ENCODE results near the gene NTPCR. TPM values are rescaled to one million over a fixed set of nuclear protein-coding genes. Genes with fewer than 3 reads are reported as not detected.
A peak's percentile ranks its signal among the peaks of the same experiment; 100 is the strongest.

Gene NTPCR
- total RNA-seq, 1 donor from 2014 or later = 53.2 TPM

DNA sequence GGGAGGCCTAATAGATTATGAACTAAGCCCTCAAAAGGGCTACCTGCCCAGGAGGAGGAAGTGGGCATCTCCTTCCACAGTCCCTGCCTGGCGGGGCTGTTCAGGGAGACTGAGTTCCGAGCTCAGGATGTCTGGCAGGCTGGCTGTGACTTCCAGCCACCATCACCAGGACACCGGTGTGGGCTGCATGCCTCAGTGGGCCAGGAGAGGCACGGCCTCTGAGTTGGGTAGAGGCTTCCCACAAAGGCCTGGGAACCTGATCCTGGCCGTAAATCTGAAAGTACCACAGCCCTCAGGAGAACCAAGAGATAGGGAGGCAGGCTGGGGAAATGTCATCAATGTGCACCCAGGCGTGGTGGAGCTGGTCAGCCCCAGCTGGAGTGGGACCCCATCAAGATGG is 29.1 kb downstream of the NTPCR start:
- ATAC-seq (no peak), DNase-seq (ENCODE audit: missing footprints) (no peak)
- intact Hi-C loops (cut with DNase I) = no loop called here

DNA sequence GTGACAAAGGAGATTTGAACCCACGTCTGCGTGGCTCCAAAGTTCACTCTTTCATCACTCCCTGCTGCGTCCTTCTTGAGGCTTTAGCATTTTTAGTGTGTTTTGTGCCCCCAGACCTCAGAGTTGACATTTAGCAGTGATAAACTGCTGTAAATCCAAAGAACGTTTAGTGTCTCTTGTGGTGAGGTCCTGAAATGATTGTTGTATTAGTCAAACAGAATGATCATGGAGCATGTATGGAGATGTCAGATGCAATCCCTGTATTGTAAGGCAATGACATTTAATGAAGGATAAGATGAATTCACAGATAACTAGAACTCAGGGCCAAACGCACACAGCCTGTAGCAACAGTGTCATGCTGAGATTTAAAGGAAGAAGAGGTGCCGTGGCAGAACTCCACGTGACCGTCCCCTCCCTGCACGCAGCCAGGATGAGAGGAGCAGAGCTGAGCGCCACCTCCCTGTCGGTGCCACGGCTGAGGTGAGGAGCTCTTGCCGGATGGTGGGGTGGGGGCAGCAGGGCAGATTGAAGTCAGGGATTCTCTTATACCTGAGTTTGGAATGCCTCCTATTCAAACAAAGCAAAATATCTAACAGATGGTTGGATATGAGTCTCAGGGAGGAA is 30.1 kb downstream of the NTPCR start:
- intact Hi-C loops (cut with DNase I) = no loop called here
- ATAC-seq (no peak), DNase-seq (ENCODE audit: missing footprints) (no peak)

GRCh38 chr1:232980986-232981560 is 30.7 kb downstream of the NTPCR start:
- intact Hi-C loops (cut with DNase I) = no loop called here
- no peak for DNase-seq (ENCODE audit: missing footprints)
- no peak for ATAC-seq

- ATAC-seq (peak; percentile 35), DNase-seq (ENCODE audit: missing footprints) (no peak)
- intact Hi-C loops (cut with DNase I) = no loop called here
Measured at GRCh38 chr1:232982238-232982944, 32.0 kb downstream of the NTPCR start.

GRCh38 chr1:232983375-232983774 is 33.0 kb downstream of the NTPCR start:
- intact Hi-C loops (cut with DNase I) = no loop called here
- ATAC-seq = no peak

DNA sequence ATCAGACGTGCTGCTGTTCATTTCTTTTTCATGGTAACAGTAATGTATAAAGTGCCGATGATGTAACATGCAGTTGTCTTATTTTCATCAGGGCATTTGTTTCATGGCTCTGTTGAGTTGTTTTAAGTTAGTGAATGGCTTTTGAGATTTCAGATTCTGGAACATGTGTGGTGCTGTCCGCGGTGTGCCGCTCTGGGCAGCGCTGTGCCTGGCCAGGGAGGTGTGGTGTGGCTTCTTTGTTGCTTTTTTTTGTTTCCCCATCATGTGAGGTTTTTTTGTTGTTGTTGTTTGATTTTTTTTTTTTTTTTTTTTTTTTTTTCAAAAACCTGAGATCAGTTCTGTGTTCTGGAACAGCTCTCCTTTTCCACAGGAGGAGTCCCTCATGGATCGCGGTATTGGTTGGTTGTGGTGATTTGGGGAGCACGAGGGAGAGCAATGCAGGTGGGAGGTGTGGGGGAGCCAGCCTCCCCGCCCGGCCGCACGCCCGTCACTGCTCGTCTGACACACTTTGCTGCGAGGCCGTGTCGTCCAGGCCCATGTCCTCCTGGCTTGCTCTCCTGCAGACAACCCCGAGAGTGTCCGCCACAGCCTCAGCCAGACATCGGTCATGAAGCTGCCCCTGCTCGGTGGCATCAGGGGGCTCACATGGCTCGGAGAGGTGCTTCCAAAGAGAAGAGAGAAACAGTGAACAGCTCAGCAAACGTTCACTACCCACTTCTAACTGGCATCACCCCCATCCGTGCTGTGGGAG is 33.6 kb downstream of the NTPCR start:
- intact Hi-C loops (cut with DNase I) = no loop called here
- ATAC-seq (no peak), DNase-seq (ENCODE audit: missing footprints) (no peak)

More at GRCh38 chr1:232983375-232983774, 33.0 kb downstream of the NTPCR start:
- no peak for DNase-seq (ENCODE audit: missing footprints)

DNA sequence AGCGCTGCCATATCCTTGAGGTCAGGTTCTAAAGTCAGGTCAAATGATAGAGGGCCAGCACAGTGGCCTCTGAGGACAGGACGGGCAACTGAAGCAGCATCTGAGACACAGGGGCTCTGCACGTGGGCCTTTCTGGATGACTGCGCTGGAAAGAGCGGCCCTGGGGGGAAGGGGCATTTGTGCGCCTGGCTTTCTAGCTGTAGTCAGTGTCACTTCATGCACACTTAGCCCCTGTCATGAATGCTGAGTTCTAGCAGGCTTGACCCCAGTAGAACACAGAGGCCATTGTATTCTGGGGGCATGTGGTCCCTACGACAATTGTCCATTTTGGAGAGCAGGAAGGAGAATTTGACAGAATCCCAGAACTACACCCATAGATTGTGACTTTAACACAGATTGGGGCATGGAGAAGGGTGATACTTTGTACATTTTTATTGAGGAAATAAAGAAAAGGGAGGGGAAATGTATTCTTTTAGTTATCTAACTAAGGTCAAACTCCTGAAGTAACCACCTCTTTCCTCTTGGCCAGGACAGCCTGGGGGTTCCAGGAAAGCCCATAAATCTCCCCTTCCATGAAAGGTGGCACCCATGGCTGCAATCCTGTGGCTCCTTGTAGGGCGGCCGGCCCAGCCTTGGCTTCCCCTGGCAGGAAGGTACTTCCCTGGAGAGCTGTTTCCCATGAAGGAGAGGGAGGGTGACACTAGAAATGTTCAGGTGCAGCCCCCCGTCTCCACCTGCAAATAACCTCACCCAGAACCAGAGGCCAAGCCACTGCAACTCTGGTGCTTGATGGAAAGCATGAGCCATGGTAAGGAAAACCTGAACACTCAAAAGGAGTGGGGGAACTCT is 34.4 kb downstream of the NTPCR start:
- DNase-seq (ENCODE audit: missing footprints) = no peak
- intact Hi-C loops (cut with DNase I) = no loop called here
- ATAC-seq = no peak

GRCh38 chr1:232985882-232986526 is 35.6 kb downstream of the NTPCR start:
- DNase-seq (ENCODE audit: missing footprints) = no peak
- intact Hi-C loops (cut with DNase I) = no loop called here
- ATAC-seq = no peak

DNA sequence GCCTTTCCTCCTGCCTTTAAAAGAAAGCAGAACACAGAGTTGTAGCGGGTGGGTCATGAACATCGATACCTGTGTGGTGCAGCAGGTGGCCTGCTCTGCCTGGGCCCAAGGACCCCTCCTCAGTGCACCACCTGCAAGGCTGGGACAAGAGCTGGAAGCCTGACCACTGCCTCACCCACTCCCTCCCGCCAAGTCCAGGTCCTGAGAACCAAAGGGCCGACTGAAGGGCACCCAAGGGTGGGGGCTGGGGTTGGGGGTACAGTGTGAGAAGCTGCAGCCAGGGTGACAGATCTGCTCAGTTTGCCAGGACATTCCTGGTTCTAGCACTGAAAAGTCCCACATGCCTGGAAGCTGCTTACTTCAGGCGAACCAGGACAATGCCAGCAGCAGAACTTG is 36.1 kb downstream of the NTPCR start:
- intact Hi-C loops (cut with DNase I) = no loop called here
- DNase-seq (ENCODE audit: missing footprints) (no peak), ATAC-seq (no peak)

- no peak for DNase-seq (ENCODE audit: missing footprints)
- ATAC-seq = no peak
- intact Hi-C loops (cut with DNase I) = no loop called here
Measured at GRCh38 chr1:232987046-232987773, 36.8 kb downstream of the NTPCR start.

- ATAC-seq = no peak
- intact Hi-C loops (cut with DNase I) = no loop called here
Measured at GRCh38 chr1:232987774-232988140, 37.3 kb downstream of the NTPCR start.

DNA sequence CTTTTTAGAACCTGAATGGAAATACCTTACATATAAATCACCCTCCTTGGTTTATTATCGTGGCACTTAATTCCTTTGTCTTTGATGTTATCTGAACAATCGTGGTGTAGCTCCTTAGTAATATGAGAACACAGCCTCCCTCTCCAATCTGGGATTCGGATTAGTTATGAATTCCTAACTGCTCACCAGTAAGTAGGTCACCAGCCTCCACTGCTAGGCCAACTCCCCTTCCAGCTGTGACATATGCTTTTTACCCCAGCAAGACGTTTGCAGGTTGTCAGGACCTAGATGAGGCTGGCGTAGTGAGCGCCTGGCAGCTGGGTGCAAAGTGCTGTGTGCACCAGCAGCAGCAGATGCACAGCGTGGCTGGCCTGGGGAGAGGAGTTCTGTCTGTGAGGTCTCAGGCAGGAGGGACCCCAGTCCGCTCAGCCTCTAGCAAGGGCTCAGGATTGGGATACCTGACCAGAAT is 38.2 kb downstream of the NTPCR start:
- intact Hi-C loops (cut with DNase I) = no loop called here
- ATAC-seq (no peak), DNase-seq (ENCODE audit: missing footprints) (no peak)

More at GRCh38 chr1:232987774-232988140, 37.3 kb downstream of the NTPCR start:
- DNase-seq (ENCODE audit: missing footprints) = no peak

- DNase-seq (ENCODE audit: missing footprints) (no peak), ATAC-seq (no peak)
- intact Hi-C loops (cut with DNase I) = no loop called here
Measured at GRCh38 chr1:232990176-232991128, 40.0 kb downstream of the NTPCR start.

GRCh38 chr1:232991238-232991637 is 40.8 kb downstream of the NTPCR start:
- ATAC-seq (no peak), DNase-seq (ENCODE audit: missing footprints) (no peak)
- intact Hi-C loops (cut with DNase I) = no loop called here

- ATAC-seq (peak; percentile 84), DNase-seq (ENCODE audit: missing footprints) (no peak)
- intact Hi-C loops (cut with DNase I) = no loop called here
Measured at GRCh38 chr1:232992227-232992626, 41.8 kb downstream of the NTPCR start.

DNA sequence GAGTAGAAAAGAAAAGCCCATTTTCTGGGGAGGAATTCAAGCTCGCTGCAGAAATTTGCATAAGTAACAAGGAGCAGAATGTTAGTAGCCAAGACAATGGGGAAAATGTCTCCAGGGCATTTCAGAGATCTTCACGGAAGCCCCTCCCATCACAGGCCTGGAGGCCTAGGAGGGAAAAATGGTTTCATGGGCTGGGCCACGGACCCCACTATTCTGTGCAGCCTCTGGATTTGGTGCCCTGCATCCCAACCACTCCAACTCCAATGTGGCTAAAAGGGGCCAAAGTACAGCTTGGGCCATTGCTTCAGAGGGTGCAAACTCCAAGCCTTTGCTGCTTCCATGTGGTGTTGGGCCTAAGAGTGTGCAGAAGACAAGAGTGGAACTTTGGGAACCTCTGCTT is 43.1 kb downstream of the NTPCR start:
- intact Hi-C loops (cut with DNase I) = no loop called here
- DNase-seq (ENCODE audit: missing footprints) (no peak), ATAC-seq (no peak)

DNA sequence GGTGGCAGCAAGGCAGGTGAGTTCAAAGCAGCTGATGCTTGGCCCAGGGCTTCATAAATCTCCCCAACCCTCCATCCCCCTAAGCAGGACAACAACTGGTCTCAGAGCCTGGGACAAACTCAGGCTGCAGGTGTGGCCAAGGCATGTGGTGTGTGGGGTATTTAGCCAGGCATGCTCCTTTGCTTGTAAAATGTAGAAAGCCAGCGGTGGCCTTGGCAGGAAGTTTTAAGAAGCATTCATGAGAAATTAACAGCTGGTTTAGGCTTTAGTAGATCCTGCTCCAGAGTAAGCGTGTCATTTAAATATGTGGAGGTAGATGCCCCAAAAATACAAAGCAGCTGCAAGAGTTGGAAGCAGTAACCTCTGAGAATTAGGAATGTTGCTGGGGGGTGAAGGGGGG is 44.8 kb downstream of the NTPCR start:
- DNase-seq (ENCODE audit: missing footprints) (no peak), ATAC-seq (no peak)
- intact Hi-C loops (cut with DNase I) = no loop called here
